Measurements from ENCODE around the gene ROCK2.

ROCK2 gene

GRCh38 chr2:11260979-11261378 lies 83.5 kb downstream of the ROCK2 start (continued):
- TF ChIP-seq, protein P1, sequence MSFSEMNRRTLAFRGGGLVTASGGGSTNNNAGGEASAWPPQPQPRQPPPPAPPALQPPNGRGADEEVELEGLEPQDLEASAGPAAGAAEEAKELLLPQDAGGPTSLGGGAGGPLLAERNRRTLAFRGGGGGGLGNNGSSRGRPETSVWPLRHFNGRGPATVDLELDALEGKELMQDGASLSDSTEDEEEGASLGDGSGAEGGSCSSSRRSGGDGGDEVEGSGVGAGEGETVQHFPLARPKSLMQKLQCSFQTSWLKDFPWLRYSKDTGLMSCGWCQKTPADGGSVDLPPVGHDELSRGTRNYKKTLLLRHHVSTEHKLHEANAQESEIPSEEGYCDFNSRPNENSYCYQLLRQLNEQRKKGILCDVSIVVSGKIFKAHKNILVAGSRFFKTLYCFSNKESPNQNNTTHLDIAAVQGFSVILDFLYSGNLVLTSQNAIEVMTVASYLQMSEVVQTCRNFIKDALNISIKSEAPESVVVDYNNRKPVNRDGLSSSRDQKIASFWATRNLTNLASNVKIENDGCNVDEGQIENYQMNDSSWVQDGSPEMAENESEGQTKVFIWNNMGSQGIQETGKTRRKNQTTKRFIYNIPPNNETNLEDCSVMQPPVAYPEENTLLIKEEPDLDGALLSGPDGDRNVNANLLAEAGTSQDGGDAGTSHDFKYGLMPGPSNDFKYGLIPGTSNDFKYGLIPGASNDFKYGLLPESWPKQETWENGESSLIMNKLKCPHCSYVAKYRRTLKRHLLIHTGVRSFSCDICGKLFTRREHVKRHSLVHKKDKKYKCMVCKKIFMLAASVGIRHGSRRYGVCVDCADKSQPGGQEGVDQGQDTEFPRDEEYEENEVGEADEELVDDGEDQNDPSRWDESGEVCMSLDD (tag by site-specific recombination; IDR thresholded peaks at IDR 0.05), result no peak
- TF ChIP-seq MYNN (tag by site-specific recombination; IDR thresholded peaks at IDR 0.05; ENCODE audit: borderline replicate concordance), result no peak
- TF ChIP-seq, protein P2, sequence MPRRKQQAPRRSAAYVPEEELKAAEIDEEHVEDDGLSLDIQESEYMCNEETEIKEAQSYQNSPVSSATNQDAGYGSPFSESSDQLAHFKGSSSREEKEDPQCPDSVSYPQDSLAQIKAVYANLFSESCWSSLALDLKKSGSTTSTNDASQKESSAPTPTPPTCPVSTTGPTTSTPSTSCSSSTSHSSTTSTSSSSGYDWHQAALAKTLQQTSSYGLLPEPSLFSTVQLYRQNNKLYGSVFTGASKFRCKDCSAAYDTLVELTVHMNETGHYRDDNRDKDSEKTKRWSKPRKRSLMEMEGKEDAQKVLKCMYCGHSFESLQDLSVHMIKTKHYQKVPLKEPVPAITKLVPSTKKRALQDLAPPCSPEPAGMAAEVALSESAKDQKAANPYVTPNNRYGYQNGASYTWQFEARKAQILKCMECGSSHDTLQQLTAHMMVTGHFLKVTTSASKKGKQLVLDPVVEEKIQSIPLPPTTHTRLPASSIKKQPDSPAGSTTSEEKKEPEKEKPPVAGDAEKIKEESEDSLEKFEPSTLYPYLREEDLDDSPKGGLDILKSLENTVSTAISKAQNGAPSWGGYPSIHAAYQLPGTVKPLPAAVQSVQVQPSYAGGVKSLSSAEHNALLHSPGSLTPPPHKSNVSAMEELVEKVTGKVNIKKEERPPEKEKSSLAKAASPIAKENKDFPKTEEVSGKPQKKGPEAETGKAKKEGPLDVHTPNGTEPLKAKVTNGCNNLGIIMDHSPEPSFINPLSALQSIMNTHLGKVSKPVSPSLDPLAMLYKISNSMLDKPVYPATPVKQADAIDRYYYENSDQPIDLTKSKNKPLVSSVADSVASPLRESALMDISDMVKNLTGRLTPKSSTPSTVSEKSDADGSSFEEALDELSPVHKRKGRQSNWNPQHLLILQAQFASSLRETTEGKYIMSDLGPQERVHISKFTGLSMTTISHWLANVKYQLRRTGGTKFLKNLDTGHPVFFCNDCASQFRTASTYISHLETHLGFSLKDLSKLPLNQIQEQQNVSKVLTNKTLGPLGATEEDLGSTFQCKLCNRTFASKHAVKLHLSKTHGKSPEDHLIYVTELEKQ (tag by site-specific recombination; IDR thresholded peaks at IDR 0.05; ENCODE audit: borderline replicate concordance), result no peak
- no peak for TF ChIP-seq ZBTB11 (tag by site-specific recombination; conservative IDR thresholded peaks at IDR 0.05; ENCODE audit: low read depth)
- no peak for TF ChIP-seq IKZF3 (tag by site-specific recombination; IDR thresholded peaks at IDR 0.05)
- no peak for TF ChIP-seq ZNF248 (tag by site-specific recombination; IDR thresholded peaks at IDR 0.05)

DNA sequence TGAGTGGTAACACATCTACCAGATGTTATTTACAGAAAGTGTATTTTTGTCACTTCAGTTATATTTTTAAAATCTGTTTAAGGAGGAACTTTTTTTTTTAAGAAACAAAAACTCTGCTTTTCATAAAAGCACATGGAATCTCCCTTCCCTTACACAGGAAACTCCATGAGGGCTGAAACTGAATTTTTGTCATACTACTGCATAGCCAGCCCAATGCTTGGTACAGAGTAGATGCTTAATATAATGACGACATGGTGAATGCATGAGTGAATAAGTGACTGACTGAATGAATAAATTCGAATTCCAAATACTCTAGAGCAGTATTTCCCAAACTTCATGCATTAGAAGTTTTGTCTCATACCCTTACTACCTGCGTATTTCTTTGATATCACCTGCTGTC lies 86.5 kb downstream of the ROCK2 start:
- ChIA-PET CTCF (no interaction called here), POLR2A (no interaction called here)
- peaks cover 3% of the 10 kb centered on the region; the same call in 1 of the 2 replicates for H3K4me1 ChIP-seq (ENCODE audit: control insufficient read depth, insufficient read depth, low read length)
- H3K4me3 ChIP-seq (ENCODE audit: low read depth, low read length), result no peak overlapping the region
- H3K9me3 ChIP-seq (ENCODE audit: control insufficient read depth, insufficient read depth, low read depth, low read length), result no peaks in the 10 kb centered on the region
- TF ChIP-seq ZBTB26 (tag by site-specific recombination; optimal IDR thresholded peaks at IDR 0.05) (no peak), ZNF488 (tag by site-specific recombination; IDR thresholded peaks at IDR 0.05) (no peak), ZNF555 (tag by site-specific recombination; conservative IDR thresholded peaks at IDR 0.05) (no peak), ZNF623 (tag by site-specific recombination; IDR thresholded peaks at IDR 0.05) (no peak), ZNF529 (tag by site-specific recombination; IDR thresholded peaks at IDR 0.05; ENCODE audit: insufficient replicate concordance) (no peak), ZSCAN30 (tag by site-specific recombination; IDR thresholded peaks at IDR 0.05) (no peak), ZNF449 (tag by site-specific recombination; IDR thresholded peaks at IDR 0.05) (no peak), GFI1B (tag by site-specific recombination; IDR thresholded peaks at IDR 0.05) (no peak), ZFP41 (tag by site-specific recombination; IDR thresholded peaks at IDR 0.05; ENCODE audit: borderline replicate concordance) (no peak)
- TF ChIP-seq, protein P3, sequence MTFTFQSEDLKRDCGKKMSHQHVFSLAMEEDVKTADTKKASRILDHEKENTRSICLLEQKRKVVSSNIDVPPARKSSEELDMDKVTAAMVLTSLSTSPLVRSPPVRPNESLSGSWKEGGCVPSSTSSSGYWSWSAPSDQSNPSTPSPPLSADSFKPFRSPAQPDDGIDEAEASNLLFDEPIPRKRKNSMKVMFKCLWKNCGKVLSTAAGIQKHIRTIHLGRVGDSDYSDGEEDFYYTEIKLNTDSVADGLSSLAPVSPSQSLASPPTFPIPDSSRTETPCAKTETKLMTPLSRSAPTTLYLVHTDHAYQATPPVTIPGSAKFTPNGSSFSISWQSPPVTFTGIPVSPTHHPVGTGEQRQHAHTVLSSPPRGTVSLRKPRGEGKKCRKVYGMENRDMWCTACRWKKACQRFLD (tag by site-specific recombination; IDR thresholded peaks at IDR 0.05), result no peak
- TF ChIP-seq, protein P2 (tag by site-specific recombination; IDR thresholded peaks at IDR 0.05; ENCODE audit: borderline replicate concordance), result no peak
- no peak overlapping the region for H3K27ac ChIP-seq (ENCODE audit: extremely low read depth, low read depth, low read length)
- peaks cover 0 to 3% of the 10 kb centered on the region in 2 experiments; a peak in 2 of 3 replicates for H3K36me3 ChIP-seq (ENCODE audit: control insufficient read depth in 2 of 2, insufficient read depth in 1 of 2, low read length in 2 of 2)

Measured in HEK293 (cell line).